ENCODE measurements around the gene PRKCZ. TPM values are rescaled to one million over a fixed set of nuclear protein-coding genes. Genes with fewer than 3 reads are reported as not detected.
"Not testable (repeated sequence)": the region's sequence is repeated elsewhere in the genome, so short reads cannot be mapped to it uniquely, and the experiment has no call there.

PRKCZ gene
- total RNA-seq, 2 donors from 2014 or later: 34.5 to 46.7 TPM

DNA sequence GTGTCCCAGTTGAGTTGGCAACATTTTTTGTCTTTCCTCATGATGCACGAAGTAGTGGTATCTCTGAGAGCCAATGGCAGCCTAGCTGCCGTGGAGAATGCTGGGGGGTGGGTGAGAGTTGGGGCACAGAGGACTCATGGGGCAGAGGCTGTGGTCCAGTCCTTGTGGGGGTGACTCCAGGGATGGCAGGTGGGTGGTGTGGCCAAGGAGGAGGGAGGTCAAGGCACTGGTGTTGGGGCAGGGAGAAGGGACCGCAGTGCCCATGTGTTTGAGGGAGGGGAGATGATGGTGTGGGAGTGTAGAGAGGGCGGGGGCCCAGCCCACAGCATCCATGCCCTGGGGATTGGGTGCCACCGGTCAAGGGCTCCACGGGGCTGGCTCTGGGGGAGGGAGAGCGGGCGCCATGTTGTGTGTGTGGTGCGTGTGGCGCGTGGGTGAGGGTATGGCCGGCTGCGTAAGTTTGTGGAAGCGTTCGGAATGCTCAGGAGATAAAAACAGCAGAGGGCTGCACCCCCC lies 63.5 kb downstream of the PRKCZ start:
- Histone ChIP-seq H3K9me3 (no peaks in the 10 kb centered on the region), H3K27ac (no peak overlapping the region), H3K36me3 (no peaks in the 10 kb centered on the region), H3K27me3 (replicated peaks; ENCODE audit: insufficient read depth) (no peaks in the 10 kb centered on the region), H3K4me1 (replicated peaks) (no peaks in the 10 kb centered on the region), H3K4me3 (no peak overlapping the region)
- TF ChIP-seq, protein P1, sequence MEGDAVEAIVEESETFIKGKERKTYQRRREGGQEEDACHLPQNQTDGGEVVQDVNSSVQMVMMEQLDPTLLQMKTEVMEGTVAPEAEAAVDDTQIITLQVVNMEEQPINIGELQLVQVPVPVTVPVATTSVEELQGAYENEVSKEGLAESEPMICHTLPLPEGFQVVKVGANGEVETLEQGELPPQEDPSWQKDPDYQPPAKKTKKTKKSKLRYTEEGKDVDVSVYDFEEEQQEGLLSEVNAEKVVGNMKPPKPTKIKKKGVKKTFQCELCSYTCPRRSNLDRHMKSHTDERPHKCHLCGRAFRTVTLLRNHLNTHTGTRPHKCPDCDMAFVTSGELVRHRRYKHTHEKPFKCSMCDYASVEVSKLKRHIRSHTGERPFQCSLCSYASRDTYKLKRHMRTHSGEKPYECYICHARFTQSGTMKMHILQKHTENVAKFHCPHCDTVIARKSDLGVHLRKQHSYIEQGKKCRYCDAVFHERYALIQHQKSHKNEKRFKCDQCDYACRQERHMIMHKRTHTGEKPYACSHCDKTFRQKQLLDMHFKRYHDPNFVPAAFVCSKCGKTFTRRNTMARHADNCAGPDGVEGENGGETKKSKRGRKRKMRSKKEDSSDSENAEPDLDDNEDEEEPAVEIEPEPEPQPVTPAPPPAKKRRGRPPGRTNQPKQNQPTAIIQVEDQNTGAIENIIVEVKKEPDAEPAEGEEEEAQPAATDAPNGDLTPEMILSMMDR (IDR thresholded peaks at IDR 0.05): no peak
- TF ChIP-seq POLR2AphosphoS5 (IDR thresholded peaks at IDR 0.05) (no peak), POLR2A (IDR thresholded peaks at IDR 0.05) (no peak)
- intact Hi-C loops (cut with DNase I): no loop called here
- DNase-seq (ENCODE audit: low spot score): no peak
- WGBS: 95% methylated on average over 15 of the region's 15 CpGs

DNA sequence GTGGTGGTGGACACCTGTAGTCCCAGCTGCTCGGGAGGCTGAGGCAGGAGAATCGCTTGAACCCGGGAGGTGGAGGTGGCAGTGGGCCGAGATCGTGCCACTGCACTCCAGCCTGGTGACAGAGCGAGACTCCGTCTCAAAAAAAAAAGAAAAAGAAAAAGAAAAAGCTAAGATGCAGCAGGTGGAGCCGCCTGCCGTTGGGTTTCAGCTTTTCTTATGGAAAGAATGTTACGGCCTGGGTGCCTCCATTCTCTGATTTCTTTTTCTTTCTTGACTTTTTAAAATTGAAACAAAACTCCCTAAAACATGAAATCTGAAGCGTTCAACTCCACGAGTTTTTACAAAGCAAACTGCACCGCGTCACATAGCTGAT lies 64.4 kb downstream of the PRKCZ start:
- DNase-seq (ENCODE audit: low spot score); H3K9me3 ChIP-seq; H3K36me3 ChIP-seq; H3K4me3 ChIP-seq; H3K4me1 ChIP-seq (replicated peaks); intact Hi-C loops (cut with DNase I); H3K27me3 ChIP-seq (replicated peaks; ENCODE audit: insufficient read depth); H3K27ac ChIP-seq: not testable (repeated sequence)
- whole genome bisulfite sequencing: 89% methylated on average over 14 of the region's 14 CpGs

DNA sequence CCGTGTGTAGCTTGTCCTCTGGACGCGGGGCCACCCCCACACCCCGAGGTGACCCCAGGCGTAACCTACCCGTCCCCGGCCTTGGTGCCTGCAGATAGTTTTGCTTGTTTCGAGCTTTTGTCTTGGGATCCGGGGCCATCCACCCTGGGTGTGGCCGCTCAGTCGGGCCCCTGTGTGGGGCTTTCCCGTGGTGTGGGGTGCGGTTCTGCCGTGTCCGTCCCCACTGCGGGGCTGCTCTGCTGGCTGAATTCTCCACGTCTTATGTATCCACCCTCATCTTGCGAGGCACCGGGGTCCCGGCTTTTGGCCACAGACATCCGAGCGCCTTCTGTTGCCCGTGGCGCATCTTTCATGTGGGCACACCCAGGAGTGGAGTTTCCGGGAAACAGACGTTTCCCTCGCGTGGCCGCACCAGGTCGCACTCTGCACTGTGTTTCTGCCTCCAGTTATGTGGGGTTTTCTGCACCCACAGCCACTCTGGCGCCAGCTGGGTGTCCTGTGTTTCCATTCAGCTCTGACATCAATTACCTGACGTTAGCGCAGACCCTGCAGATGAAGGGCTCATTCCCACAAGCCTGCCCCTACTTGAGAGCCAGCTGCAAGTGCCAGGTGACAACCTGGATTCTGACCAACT lies 64.9 kb downstream of the PRKCZ start:
- Histone ChIP-seq H3K4me3 (no peak overlapping the region), H3K27ac (no peak overlapping the region), H3K27me3 (replicated peaks; ENCODE audit: insufficient read depth) (no peaks in the 10 kb centered on the region), H3K9me3 (no peaks in the 10 kb centered on the region), H3K36me3 (no peaks in the 10 kb centered on the region), H3K4me1 (replicated peaks) (no peaks in the 10 kb centered on the region)
- DNase-seq (ENCODE audit: low spot score): no peak
- TF ChIP-seq, protein P1 (IDR thresholded peaks at IDR 0.05): no peak
- TF ChIP-seq POLR2A (IDR thresholded peaks at IDR 0.05) (no peak), POLR2AphosphoS5 (IDR thresholded peaks at IDR 0.05) (no peak)
- WGBS: 86% methylated on average over 33 of the region's 33 CpGs
- intact Hi-C loops (cut with DNase I): no loop called here

DNA sequence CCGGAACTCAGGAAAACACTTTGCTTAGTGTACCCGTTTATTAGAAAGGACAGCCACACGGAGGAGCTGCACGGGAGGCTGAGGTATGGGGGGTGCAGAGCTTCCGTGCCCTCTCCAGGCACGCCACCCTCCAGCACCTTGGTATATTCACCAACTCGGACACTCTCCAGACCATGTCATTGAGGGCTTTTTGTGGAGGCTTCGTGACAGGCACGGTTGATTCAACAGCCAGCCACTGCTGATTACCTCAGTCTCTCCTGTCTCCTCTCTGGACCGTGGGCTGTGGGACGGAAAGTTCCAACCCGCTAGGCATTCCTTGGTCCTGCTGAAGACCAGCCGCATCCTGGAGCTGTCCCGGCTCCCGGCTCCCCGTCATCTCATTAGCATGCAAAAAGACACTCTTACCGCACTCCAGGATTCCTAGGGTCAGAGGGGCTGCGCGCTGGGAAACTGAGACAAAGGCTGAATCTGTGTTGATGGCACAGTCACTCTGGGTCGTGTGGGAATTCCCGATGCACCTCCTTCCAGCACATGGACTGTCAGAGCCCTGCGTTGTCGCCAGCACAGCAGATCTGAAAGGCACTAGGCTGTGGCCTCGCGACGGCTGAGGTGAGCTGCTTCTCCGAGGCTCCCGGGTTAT lies 65.6 kb downstream of the PRKCZ start:
- H3K9me3 ChIP-seq: no peaks in the 10 kb centered on the region
- intact Hi-C loops (cut with DNase I): no loop called here
- 50% methylated on average over 28 of the region's 28 CpGs for WGBS
- H3K36me3 ChIP-seq: no peaks in the 10 kb centered on the region
- H3K27ac ChIP-seq: no peak overlapping the region
- no peak for DNase-seq (ENCODE audit: low spot score)
- H3K4me1 ChIP-seq (replicated peaks): no peaks in the 10 kb centered on the region
- TF ChIP-seq, protein P1 (IDR thresholded peaks at IDR 0.05): no peak
- no peak for TF ChIP-seq POLR2AphosphoS5 (IDR thresholded peaks at IDR 0.05)
- TF ChIP-seq POLR2A (IDR thresholded peaks at IDR 0.05): no peak
- no peak overlapping the region for H3K4me3 ChIP-seq
- no peaks in the 10 kb centered on the region for H3K27me3 ChIP-seq (replicated peaks; ENCODE audit: insufficient read depth)

DNA sequence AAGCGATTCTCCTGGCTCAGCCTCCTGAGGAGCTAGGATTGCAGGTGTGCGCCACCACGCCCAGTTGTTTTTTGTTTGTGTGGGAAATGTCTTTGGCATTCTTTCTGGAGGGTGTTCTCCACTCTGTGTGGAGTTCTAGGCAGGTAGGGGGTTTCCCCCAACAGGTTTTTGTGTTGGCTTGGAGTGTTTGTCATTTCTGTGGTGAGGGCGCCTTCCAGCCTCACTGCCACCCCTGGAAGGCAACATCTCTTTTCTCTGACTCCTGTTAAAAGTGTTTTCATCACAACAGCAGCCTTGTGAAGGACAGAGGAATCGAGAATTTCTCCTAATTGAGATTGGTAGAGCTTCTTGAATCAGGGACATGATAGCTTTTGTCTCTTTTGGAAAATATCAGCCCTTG lies 69.7 kb downstream of the PRKCZ start:
- H3K9me3 ChIP-seq: no peaks in the 10 kb centered on the region
- no peaks in the 10 kb centered on the region for H3K27me3 ChIP-seq (replicated peaks; ENCODE audit: insufficient read depth)
- H3K4me3 ChIP-seq: no peak overlapping the region
- no peaks in the 10 kb centered on the region for H3K4me1 ChIP-seq (replicated peaks)
- DNase-seq (ENCODE audit: low spot score): no peak
- TF ChIP-seq, protein P1 (IDR thresholded peaks at IDR 0.05): no peak
- TF ChIP-seq POLR2A (IDR thresholded peaks at IDR 0.05): no peak
- TF ChIP-seq POLR2AphosphoS5 (IDR thresholded peaks at IDR 0.05): no peak
- 96% methylated on average over 5 of the region's 5 CpGs for WGBS
- intact Hi-C loops (cut with DNase I): no loop called here
- H3K36me3 ChIP-seq: no peaks in the 10 kb centered on the region
- no peak overlapping the region for H3K27ac ChIP-seq
